Mesothelial cell of epicardium (in vitro differentiated cells): ENCODE data around the gene MAPRE3. TPM values are rescaled to one million over a fixed set of nuclear protein-coding genes. Genes with fewer than 3 reads are reported as not detected.

Source experiments
- DNase-seq, 2 experiments: peaks; one replicate each; pipeline ENCODE4 v3.0.0; 2021; ENCODE audit warnings: low spot score in 2 of 2; ENCODE audit not compliant: unreplicated experiment in 2 of 2
- H3K27ac Mint-ChIP-seq: 2 replicates; pipeline ENCODE4 v1.8.0; 2021; ENCODE audit warnings: mixed read lengths
- H3K27me3 Mint-ChIP-seq: 2 replicates; pipeline ENCODE4 v1.8.0; 2021; ENCODE audit warnings: low read depth, mixed read lengths
- H3K36me3 Mint-ChIP-seq: 2 replicates; pipeline ENCODE4 v1.8.0; 2021; ENCODE audit warnings: mixed read lengths
- H3K4me1 Mint-ChIP-seq: 2 replicates; pipeline ENCODE4 v1.8.0; 2021; ENCODE audit warnings: mixed read lengths
- H3K4me3 Mint-ChIP-seq: 2 replicates; pipeline ENCODE4 v1.8.0; 2021; ENCODE audit warnings: mild to moderate bottlenecking, moderate library complexity, mixed read lengths
- H3K9me3 Mint-ChIP-seq: 2 replicates; pipeline ENCODE4 v1.8.0; 2021; ENCODE audit warnings: mixed read lengths
- total RNA-seq: library from RNA; stranded (reverse); gene quantifications from 3 replicates; pipeline ENCODE4 v1.2.1, GENCODE V29; 2021
- TF ChIP-seq, protein P1 (sequence below): fragments of 200-600 bp; sonication (generic); IDR thresholded peaks from one replicate; pipeline ENCODE4 v1.5.0; 2021; ENCODE audit warnings: antibody characterized with exemption; ENCODE audit not compliant: unreplicated experiment

Gene MAPRE3
- total RNA-seq, 1 donor from 2014 or later: 14.8 TPM

DNA sequence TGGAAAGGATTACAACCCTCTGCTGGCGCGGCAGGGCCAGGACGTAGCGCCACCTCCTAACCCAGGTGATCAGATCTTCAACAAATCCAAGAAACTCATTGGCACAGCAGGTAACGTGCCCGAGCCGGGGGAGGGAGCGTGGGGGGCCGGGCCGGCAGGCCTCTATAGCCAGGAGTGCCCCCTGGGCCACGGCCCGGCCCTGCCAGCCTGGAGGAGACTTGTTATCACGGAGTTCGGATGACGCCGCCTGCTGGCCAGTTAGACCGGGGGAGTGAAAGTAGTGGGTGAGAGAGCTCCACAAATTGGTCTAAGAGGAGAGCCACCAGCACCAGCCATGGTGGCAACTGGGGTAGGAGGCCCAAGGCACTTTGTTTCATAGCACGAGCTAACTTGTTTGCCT is 53.8 kb downstream of the MAPRE3 start:
- TF ChIP-seq, protein P1, sequence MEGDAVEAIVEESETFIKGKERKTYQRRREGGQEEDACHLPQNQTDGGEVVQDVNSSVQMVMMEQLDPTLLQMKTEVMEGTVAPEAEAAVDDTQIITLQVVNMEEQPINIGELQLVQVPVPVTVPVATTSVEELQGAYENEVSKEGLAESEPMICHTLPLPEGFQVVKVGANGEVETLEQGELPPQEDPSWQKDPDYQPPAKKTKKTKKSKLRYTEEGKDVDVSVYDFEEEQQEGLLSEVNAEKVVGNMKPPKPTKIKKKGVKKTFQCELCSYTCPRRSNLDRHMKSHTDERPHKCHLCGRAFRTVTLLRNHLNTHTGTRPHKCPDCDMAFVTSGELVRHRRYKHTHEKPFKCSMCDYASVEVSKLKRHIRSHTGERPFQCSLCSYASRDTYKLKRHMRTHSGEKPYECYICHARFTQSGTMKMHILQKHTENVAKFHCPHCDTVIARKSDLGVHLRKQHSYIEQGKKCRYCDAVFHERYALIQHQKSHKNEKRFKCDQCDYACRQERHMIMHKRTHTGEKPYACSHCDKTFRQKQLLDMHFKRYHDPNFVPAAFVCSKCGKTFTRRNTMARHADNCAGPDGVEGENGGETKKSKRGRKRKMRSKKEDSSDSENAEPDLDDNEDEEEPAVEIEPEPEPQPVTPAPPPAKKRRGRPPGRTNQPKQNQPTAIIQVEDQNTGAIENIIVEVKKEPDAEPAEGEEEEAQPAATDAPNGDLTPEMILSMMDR: no peak
- DNase-seq: no peak

DNA sequence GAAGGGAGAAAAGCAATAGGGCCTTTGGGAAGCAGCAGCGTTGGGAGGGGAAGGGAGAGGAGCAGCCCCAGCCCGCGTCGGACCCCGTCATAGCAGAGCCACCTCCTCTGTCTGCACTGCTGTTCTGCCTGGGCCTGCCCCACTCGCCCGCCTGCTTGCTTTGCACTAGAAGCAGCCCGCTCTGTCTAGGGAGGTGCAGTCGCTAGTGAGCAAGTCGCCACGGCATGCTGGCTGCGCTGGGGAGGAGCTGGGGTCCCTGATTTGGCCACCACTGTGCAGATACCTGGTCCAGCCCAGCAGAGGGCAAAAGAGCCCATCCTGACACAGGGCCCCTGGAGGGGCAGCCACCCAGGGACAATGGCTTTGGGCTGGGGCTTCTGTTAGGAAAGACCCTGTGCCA is 54.4 kb downstream of the MAPRE3 start:
- Mint-ChIP-seq H3K36me3 (peaks cover 5% of the 10 kb centered on the region), H3K4me3 (no peak overlapping the region), H3K27ac (no peak overlapping the region), H3K27me3 (no peaks in the 10 kb centered on the region), H3K9me3 (no peaks in the 10 kb centered on the region), H3K4me1 (peaks cover 17% of the 10 kb centered on the region)
- no peak for DNase-seq
- TF ChIP-seq, protein P1: no peak

More for the DNA sequence above, 53.8 kb downstream of the MAPRE3 start:
- Mint-ChIP-seq H3K27me3 (no peaks in the 10 kb centered on the region), H3K4me1 (peaks cover 18% of the 10 kb centered on the region), H3K4me3 (no peak overlapping the region), H3K9me3 (no peaks in the 10 kb centered on the region), H3K36me3 (peaks cover 5% of the 10 kb centered on the region), H3K27ac (no peak overlapping the region)

DNA sequence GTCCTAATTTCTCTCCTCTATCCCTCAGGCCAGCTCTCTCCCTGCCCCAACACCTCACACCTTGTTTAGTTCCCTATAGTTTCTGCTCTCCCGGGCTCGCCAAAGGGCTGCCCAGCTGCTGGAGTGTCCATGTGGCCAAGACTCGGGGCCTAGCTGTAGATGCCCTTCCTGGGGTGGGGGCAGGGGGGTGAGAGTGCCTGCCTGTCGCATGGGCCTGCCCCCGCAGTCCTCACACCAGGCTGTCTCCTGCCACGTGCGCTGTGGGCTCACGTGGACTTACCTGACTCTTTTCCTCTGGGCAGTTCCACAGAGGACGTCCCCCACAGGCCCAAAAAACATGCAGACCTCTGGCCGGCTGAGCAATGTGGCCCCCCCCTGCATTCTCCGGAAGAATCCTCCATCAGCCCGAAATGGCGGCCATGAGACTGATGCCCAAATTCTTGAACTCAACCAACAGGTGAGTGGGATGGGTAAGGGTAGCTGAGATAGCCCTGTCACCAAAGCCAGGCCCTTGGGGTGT is 54.9 kb downstream of the MAPRE3 start:
- TF ChIP-seq, protein P1: no peak
- peaks cover 5% of the 10 kb centered on the region for H3K36me3 Mint-ChIP-seq
- no peaks in the 10 kb centered on the region for H3K27me3 Mint-ChIP-seq
- peaks cover 11% of the 10 kb centered on the region for H3K4me1 Mint-ChIP-seq
- H3K27ac Mint-ChIP-seq: no peak overlapping the region
- DNase-seq: no peak
- H3K9me3 Mint-ChIP-seq: no peaks in the 10 kb centered on the region
- H3K4me3 Mint-ChIP-seq: no peak overlapping the region

DNA sequence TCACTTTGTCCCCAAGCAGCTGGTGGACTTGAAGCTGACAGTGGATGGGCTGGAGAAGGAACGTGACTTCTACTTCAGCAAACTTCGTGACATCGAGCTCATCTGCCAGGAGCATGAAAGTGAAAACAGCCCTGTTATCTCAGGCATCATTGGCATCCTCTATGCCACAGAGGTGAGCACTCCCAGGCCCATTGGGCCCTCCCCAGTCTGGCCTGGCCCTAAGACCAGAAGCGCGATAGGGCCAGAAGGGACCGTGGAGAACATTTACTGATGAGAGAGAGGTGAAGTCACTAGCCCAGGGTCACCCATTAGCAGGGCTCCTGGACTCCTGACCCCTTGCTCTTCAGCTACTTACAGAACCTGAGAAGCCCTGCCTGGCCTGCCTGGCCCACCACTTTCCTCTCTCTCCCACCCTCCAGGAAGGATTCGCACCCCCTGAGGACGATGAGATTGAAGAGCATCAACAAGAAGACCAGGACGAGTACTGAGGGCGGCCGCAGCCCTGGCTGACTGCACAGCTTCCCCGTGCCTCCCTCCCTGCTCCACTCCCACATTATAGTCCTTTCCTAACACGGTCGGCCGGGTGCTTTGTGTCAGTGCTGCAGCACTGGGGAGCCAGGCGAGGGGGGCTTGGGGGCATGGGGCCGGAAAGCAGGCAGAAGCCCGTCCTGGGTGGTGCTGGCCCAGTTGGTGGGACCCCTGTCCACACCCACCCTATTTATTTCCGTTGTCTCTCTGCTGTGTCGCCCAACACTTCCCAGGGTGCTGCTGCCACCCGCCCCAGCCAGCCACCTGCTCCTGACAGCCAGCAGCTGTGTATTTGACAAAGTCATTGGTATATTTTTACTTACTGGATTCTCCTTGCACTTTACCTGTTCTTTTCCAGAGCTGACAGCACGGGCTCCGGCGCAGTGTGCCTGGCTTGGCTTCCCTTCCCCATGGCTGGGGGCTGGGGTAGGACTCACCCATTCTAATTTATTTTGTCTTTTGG is 55.7 kb downstream of the MAPRE3 start:
- no peak overlapping the region for H3K27ac Mint-ChIP-seq
- H3K27me3 Mint-ChIP-seq: no peaks in the 10 kb centered on the region
- H3K4me3 Mint-ChIP-seq: no peak overlapping the region
- H3K9me3 Mint-ChIP-seq: no peaks in the 10 kb centered on the region
- TF ChIP-seq, protein P1: no peak
- no peak for DNase-seq
- H3K36me3 Mint-ChIP-seq: peaks cover 5% of the 10 kb centered on the region
- H3K4me1 Mint-ChIP-seq: peaks cover 7% of the 10 kb centered on the region

DNA sequence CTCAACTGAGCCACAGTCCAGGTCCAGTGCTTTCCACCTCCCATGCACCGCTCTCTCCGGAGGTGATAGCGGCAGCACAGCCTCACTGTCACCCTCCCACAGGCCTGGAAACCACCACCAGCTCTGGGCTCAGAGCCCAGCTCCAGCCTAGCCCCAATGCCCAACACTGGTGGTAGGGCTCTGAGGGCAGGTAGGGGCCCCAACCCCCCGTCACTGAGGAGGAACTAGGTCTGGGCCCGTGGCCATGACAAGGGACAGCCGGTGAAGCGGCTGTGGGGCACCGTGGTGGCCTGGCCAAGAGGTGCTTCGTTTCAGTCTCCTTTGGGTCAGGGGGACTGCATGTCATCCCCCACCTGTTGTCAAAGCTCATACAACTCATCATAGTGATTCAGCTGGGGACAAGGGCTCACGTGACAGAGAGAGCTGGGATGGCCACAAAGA is 56.8 kb downstream of the MAPRE3 start:
- no peak for DNase-seq
- H3K27me3 Mint-ChIP-seq: no peaks in the 10 kb centered on the region
- peaks cover 9% of the 10 kb centered on the region for H3K4me1 Mint-ChIP-seq
- TF ChIP-seq, protein P1: no peak
- peaks cover 5% of the 10 kb centered on the region for H3K36me3 Mint-ChIP-seq
- no peaks in the 10 kb centered on the region for H3K9me3 Mint-ChIP-seq
- no peak overlapping the region for H3K27ac Mint-ChIP-seq
- H3K4me3 Mint-ChIP-seq: no peak overlapping the region
